Measurements from ENCODE around the gene HOPX. TPM values are rescaled to one million over a fixed set of nuclear protein-coding genes. Genes with fewer than 3 reads are reported as not detected.

Gene HOPX
- total RNA-seq, 1 experiment from 2014 or later: not detected

GRCh38 chr4:56677711-56678110 lies 3.4 kb downstream of the HOPX start:
- H4K5ac ChIP-seq (ENCODE audit: insufficient read length, low read depth, low read length): no peak overlapping the region
- H3K9me3 ChIP-seq (ENCODE audit: control insufficient read depth, low read depth, low read length): no peaks in the 10 kb centered on the region
- no peak overlapping the region for H2BK5ac ChIP-seq (ENCODE audit: insufficient read length, low read length)
- H2BK120ac ChIP-seq (ENCODE audit: low read depth, low read length, poor library complexity, severe bottlenecking): no peak overlapping the region
- H3K79me2 ChIP-seq (ENCODE audit: insufficient read depth, low read length): no peaks in the 10 kb centered on the region
- H3K56ac ChIP-seq (ENCODE audit: insufficient read length, low read depth, low read length): no peak overlapping the region
- H3K4me1 ChIP-seq (ENCODE audit: insufficient read depth, low read length): no peaks in the 10 kb centered on the region
- H3K4me3 Mint-ChIP-seq: no peak overlapping the region
- H3K27ac ChIP-seq (ENCODE audit: insufficient read length, low read depth, low read length): no peak overlapping the region
- no peak overlapping the region for H4K8ac ChIP-seq (replicated peaks; ENCODE audit: insufficient read length, low read depth, low read length)
- peaks cover 27% of the 10 kb centered on the region for H3K27me3 Mint-ChIP-seq (ENCODE audit: low read depth)
- H2AK5ac ChIP-seq (ENCODE audit: insufficient read length, low read length): no peak overlapping the region
- no peaks in the 10 kb centered on the region for H3K9me3 Mint-ChIP-seq
- TF ChIP-seq, protein P1, sequence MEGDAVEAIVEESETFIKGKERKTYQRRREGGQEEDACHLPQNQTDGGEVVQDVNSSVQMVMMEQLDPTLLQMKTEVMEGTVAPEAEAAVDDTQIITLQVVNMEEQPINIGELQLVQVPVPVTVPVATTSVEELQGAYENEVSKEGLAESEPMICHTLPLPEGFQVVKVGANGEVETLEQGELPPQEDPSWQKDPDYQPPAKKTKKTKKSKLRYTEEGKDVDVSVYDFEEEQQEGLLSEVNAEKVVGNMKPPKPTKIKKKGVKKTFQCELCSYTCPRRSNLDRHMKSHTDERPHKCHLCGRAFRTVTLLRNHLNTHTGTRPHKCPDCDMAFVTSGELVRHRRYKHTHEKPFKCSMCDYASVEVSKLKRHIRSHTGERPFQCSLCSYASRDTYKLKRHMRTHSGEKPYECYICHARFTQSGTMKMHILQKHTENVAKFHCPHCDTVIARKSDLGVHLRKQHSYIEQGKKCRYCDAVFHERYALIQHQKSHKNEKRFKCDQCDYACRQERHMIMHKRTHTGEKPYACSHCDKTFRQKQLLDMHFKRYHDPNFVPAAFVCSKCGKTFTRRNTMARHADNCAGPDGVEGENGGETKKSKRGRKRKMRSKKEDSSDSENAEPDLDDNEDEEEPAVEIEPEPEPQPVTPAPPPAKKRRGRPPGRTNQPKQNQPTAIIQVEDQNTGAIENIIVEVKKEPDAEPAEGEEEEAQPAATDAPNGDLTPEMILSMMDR (conservative IDR thresholded peaks at IDR 0.05): no peak
- no peak overlapping the region for H3K14ac ChIP-seq (ENCODE audit: insufficient read depth, low read length)
- H3K23ac ChIP-seq (ENCODE audit: insufficient read length, low read depth, low read length): no peak overlapping the region
- H2AFZ ChIP-seq (ENCODE audit: low read length): no peak overlapping the region
- no peaks in the 10 kb centered on the region for H3K23me2 ChIP-seq (ENCODE audit: insufficient read length, low read depth, low read length, poor library complexity, severe bottlenecking)
- no peak overlapping the region for H3K9ac ChIP-seq (ENCODE audit: extremely low read depth, insufficient read length, low read length)
- no peak overlapping the region for H2BK12ac ChIP-seq (ENCODE audit: insufficient read length, low read depth, low read length)
- no CpG with 5 or more reads among the region's 4 CpGs for WGBS (ENCODE audit: extremely low coverage, insufficient read length, low lambda C conversion rate)
- H3K18ac ChIP-seq (ENCODE audit: insufficient read length, low read depth, low read length): no peak overlapping the region
- no peak overlapping the region for H3T11ph ChIP-seq (ENCODE audit: low read length)
- DNase-seq: no peak
- H4K91ac ChIP-seq (ENCODE audit: insufficient read length, low read depth, low read length): no peak overlapping the region
- H3K79me1 ChIP-seq (ENCODE audit: insufficient read depth, low read depth, low read length, poor library complexity, severe bottlenecking): no peaks in the 10 kb centered on the region
- H3K36me3 Mint-ChIP-seq (ENCODE audit: insufficient read depth in 1 of 3, low read depth in 3 of 3): no peaks in the 10 kb centered on the region
- peaks cover 8 to 14% of the 10 kb centered on the region in 2 experiments for H3K4me1 Mint-ChIP-seq
- H3K27ac Mint-ChIP-seq: no peak overlapping the region
- H3K4ac ChIP-seq (ENCODE audit: low read depth, low read length): no peak overlapping the region
- no peak overlapping the region for H2BK20ac ChIP-seq (ENCODE audit: low read depth, low read length, poor library complexity, severe bottlenecking)
- no peak overlapping the region for H3K4me2 ChIP-seq (ENCODE audit: insufficient read depth, insufficient read length, low read length)
- no peaks in the 10 kb centered on the region for H4K20me1 ChIP-seq (ENCODE audit: control insufficient read depth, insufficient read depth, insufficient read length)
- no peaks in the 10 kb centered on the region for H3K27me3 ChIP-seq (ENCODE audit: insufficient read depth, low read length)
- H2BK15ac ChIP-seq (ENCODE audit: low read depth, low read length): no peak overlapping the region
